Keratinocyte (primary cell): ENCODE results near the gene SFN. TPM values are rescaled to one million over a fixed set of nuclear protein-coding genes. Genes with fewer than 3 reads are reported as not detected.

Experiments used
- DNase-seq: peaks from one replicate; pipeline ENCODE4 v3.0.0-alpha.2; 2011; ENCODE audit warnings: low read depth, missing footprints, low spot score
- FAIRE-seq: peaks from 2 replicates; lab custom pipeline; 2011; peaks lifted over from hg19 to GRCh38; lab: Jason Lieb, UNC
- H2AFZ ChIP-seq: 2 replicates; pipeline ENCODE4 v1.6.0; 2012; ENCODE audit warnings: low read length, control low read depth, inconsistent platforms; ENCODE audit not compliant: control insufficient read depth
- H3K27ac ChIP-seq: 2 replicates; pipeline ENCODE4 v1.5.1; 2011; ENCODE audit warnings: low read length; ENCODE audit not compliant: control insufficient read depth, insufficient read depth
- H3K27me3 ChIP-seq: 3 replicates; pipeline ENCODE4 v1.6.0; 2011; ENCODE audit warnings: low read length; ENCODE audit not compliant: control insufficient read depth, insufficient read depth; ENCODE audit errors: extremely low read depth
- H3K36me3 ChIP-seq, 2 experiments: 2 replicates in 1 of 2; 3 replicates in 1 of 2; pipeline ENCODE4 v1.5.1; 2011; ENCODE audit warnings: low read length in 2 of 2, mild to moderate bottlenecking in 1 of 2; ENCODE audit not compliant: control insufficient read depth in 2 of 2, insufficient read depth in 2 of 2; ENCODE audit errors: extremely low read depth in 1 of 2
- H3K4me1 ChIP-seq: 3 replicates; pipeline ENCODE4 v1.5.1; 2011; ENCODE audit warnings: low read length; ENCODE audit not compliant: control insufficient read depth, insufficient read depth; ENCODE audit errors: extremely low read depth
- H3K4me2 ChIP-seq: 3 replicates; pipeline ENCODE4 v1.6.0; 2011; ENCODE audit warnings: low read depth, low read length; ENCODE audit not compliant: control insufficient read depth, insufficient read depth; ENCODE audit errors: extremely low read depth
- H3K4me3 ChIP-seq, 3 experiments: fragments of 200-600 bp in 1 of 3; sonication (generic) in 1 of 3; 2 replicates in 2 of 3; 3 replicates in 1 of 3; pipeline ENCODE4 v1.5.1; 2011 to 2016; ENCODE audit warnings: low read length in 3 of 3, mild to moderate bottlenecking in 3 of 3, control low read depth in 2 of 3, inconsistent platforms in 1 of 3, low read depth in 1 of 3, mixed read lengths in 1 of 3, mixed run types in 1 of 3, moderate library complexity in 1 of 3; ENCODE audit not compliant: control insufficient read depth in 2 of 3, insufficient read depth in 2 of 3; ENCODE audit errors: extremely low read depth in 1 of 3
- H3K79me2 ChIP-seq: 2 replicates; pipeline ENCODE4 v1.6.0; 2012; ENCODE audit warnings: low read length; ENCODE audit not compliant: control insufficient read depth, insufficient read depth
- H3K9ac ChIP-seq: 3 replicates; pipeline ENCODE4 v1.6.0; 2011; ENCODE audit warnings: low read length; ENCODE audit not compliant: control insufficient read depth, insufficient read depth; ENCODE audit errors: extremely low read depth
- H3K9me1 ChIP-seq: 3 replicates; pipeline ENCODE4 v1.6.0; 2011; ENCODE audit warnings: low read length; ENCODE audit not compliant: control insufficient read depth, insufficient read depth; ENCODE audit errors: extremely low read depth
- H3K9me3 ChIP-seq: 2 replicates; pipeline ENCODE4 v1.5.1; 2012; ENCODE audit warnings: low read depth, low read length; ENCODE audit not compliant: control insufficient read depth
- H4K20me1 ChIP-seq: 3 replicates; pipeline ENCODE4 v1.6.0; 2011; ENCODE audit warnings: low read length; ENCODE audit not compliant: control insufficient read depth, insufficient read depth; ENCODE audit errors: extremely low read depth
- EZH2 ChIP-seq: IDR thresholded peaks from one replicate; pipeline ENCODE4 v1.6.1; 2012; ENCODE audit warnings: inconsistent platforms, mild to moderate bottlenecking, low read length, moderate library complexity
- dilution Hi-C: fragments of 300-500 bp; cut with MboI; formaldehyde crosslinking; loops from one replicate; pipeline ENCODE4 v1.7.0; 2020; ENCODE audit warnings: low sequenced_read_pairs; ENCODE audit not compliant: extremely low pct_ligation_motif_present
- polyA plus RNA-seq, 5 experiments: library from polyadenylated mRNA; depleted of rRNA in 3 of 5; stranded (reverse) in 3 of 5; stranded (forward) in 1 of 5; unstranded in 1 of 5; fragments of >200 nt; gene quantifications; 1 replicate in 1 of 5; 2 replicates in 3 of 5; 3 replicates in 1 of 5; pipeline versions ENCODE4 v1.2.1 to v1.2.3, GENCODE V29; 2011 to 2012; ENCODE audit warnings: missing spikeins in 2 of 5, low read depth in 1 of 5, low replicate concordance in 1 of 5
- TF ChIP-seq, protein P1 (sequence below), 3 experiments: IDR thresholded peaks in 1 of 3; conservative IDR thresholded peaks in 1 of 3; optimal IDR thresholded peaks in 1 of 3; 2 replicates in 2 of 3; 3 replicates in 1 of 3; pipeline versions ENCODE3 to v1.5.1; 2011; ENCODE audit warnings: low read length in 3 of 3, mild to moderate bottlenecking in 3 of 3, moderate library complexity in 2 of 3, control low read depth in 1 of 3, inconsistent platforms in 1 of 3; ENCODE audit not compliant: insufficient read depth in 2 of 3; ENCODE audit errors: extremely low read depth in 1 of 3

Gene SFN
- polyA plus RNA-seq, 1 donor (not counting 4 experiments of a cell fraction or from before 2014, with no cell fraction given) = 1,394 TPM

DNA sequence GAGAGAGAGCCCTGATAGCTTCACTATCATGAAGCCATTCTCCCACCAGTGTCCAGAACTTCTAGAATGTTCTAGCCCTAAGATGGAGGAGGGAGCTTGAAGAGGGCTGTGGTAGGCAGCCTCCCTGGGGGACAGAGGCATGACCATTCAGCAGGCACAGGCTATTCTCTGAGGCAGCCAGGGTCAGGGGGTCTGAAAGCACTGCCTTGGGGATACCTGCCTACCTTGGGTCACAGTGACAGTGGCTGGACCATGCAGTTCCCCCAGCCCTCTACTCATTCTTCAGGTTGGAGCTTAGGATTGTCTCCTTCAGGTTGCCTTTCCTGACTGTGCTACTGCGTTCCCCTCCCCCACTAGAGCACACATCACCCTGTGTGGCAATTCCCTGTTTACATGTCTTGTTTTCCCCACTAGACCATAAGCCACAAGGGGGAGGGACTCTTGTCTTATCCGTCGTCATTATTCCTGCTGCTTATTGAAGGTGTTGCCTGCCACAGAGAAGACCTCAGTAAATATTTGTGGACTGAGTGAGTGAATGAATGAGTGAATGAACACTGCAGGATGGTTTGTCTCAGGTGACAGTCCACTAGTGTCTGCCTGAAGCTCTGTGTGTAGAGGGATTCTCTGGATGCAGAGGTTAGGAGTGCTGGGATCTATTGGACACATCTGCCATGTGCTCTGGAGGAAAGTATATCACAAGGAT lies 31.3 kb upstream of the SFN start:
- dilution Hi-C loops = no loop called here
- no peak overlapping the region for H3K4me3 ChIP-seq
- H3K9ac ChIP-seq = no peak overlapping the region
- no peak overlapping the region for H3K4me2 ChIP-seq
- H2AFZ ChIP-seq = no peak overlapping the region
- TF ChIP-seq EZH2 = no peak
- TF ChIP-seq, protein P1, sequence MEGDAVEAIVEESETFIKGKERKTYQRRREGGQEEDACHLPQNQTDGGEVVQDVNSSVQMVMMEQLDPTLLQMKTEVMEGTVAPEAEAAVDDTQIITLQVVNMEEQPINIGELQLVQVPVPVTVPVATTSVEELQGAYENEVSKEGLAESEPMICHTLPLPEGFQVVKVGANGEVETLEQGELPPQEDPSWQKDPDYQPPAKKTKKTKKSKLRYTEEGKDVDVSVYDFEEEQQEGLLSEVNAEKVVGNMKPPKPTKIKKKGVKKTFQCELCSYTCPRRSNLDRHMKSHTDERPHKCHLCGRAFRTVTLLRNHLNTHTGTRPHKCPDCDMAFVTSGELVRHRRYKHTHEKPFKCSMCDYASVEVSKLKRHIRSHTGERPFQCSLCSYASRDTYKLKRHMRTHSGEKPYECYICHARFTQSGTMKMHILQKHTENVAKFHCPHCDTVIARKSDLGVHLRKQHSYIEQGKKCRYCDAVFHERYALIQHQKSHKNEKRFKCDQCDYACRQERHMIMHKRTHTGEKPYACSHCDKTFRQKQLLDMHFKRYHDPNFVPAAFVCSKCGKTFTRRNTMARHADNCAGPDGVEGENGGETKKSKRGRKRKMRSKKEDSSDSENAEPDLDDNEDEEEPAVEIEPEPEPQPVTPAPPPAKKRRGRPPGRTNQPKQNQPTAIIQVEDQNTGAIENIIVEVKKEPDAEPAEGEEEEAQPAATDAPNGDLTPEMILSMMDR (optimal IDR thresholded peaks at IDR 0.05 in 1 of 3, IDR thresholded peaks at IDR 0.05 in 1 of 3, conservative IDR thresholded peaks at IDR 0.05 in 1 of 3; ENCODE audit: extremely low read depth in 1 of 3, insufficient read depth in 2 of 3, low read length in 3 of 3) = no peak
- peaks cover 11% of the 10 kb centered on the region for H3K4me1 ChIP-seq
- no peaks in the 10 kb centered on the region for H3K27me3 ChIP-seq
- DNase-seq (no peak), FAIRE-seq (no peak)
- peaks cover 43% of the 10 kb centered on the region for H3K79me2 ChIP-seq
- peaks cover 25 to 44% of the 10 kb centered on the region in 2 experiments for H3K36me3 ChIP-seq
- no peaks in the 10 kb centered on the region for H3K9me3 ChIP-seq
- peaks cover 4% of the 10 kb centered on the region for H3K9me1 ChIP-seq
- no peak overlapping the region for H3K27ac ChIP-seq
- no peaks in the 10 kb centered on the region for H4K20me1 ChIP-seq

DNA sequence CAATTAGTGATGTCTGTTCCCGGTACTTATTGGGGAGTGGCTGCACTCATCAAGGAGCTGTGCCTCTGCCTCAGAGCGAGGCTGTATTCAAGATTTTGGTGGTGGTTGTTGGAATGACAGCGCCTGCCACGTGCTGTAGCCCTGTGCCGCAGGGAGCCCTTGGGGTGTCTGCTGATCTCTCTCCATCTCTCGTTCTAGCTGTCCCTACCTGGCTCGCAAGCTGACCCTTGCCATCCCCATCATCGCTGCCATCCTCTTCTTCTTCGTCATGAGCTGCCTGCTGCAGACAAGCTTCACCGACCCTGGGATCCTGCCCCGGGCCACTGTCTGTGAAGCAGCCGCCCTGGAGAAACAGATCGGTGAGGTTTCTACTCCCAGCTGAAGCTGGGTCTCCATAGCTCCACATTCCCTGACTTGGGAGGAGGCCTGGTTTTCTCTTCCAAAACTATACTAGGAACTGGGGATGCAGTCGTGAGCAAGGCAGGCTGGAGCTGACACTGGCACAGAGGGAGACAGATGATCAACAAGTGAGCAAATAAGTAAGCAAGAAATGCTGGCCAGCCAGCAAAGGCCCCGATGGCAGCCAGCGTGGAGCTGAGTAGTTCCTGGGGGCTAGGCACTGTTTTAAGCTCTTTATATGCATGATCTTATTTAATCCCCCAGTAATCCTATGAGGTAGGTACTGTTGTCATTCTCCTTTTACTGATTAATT lies 30.5 kb upstream of the SFN start:
- Histone ChIP-seq H3K9ac (no peak overlapping the region), H2AFZ (no peak overlapping the region), H3K4me2 (no peak overlapping the region), H3K27me3 (no peaks in the 10 kb centered on the region), H3K4me3 (no peak overlapping the region), H3K36me3 (peaks cover 25 to 44% of the 10 kb centered on the region in 2 experiments), H4K20me1 (no peaks in the 10 kb centered on the region), H3K9me1 (peaks cover 4% of the 10 kb centered on the region), H3K79me2 (peaks cover 37% of the 10 kb centered on the region), H3K4me1 (peaks cover 11% of the 10 kb centered on the region), H3K9me3 (no peaks in the 10 kb centered on the region), H3K27ac (no peak overlapping the region)
- DNase-seq = no peak
- no peak for FAIRE-seq
- TF ChIP-seq, protein P1 (optimal IDR thresholded peaks at IDR 0.05 in 1 of 3, IDR thresholded peaks at IDR 0.05 in 1 of 3, conservative IDR thresholded peaks at IDR 0.05 in 1 of 3; ENCODE audit: extremely low read depth in 1 of 3, insufficient read depth in 2 of 3, low read length in 3 of 3) = no peak
- no peak for TF ChIP-seq EZH2
- dilution Hi-C loops = no loop called here
